ENCODE measurements around the gene GPC3.

DNA sequence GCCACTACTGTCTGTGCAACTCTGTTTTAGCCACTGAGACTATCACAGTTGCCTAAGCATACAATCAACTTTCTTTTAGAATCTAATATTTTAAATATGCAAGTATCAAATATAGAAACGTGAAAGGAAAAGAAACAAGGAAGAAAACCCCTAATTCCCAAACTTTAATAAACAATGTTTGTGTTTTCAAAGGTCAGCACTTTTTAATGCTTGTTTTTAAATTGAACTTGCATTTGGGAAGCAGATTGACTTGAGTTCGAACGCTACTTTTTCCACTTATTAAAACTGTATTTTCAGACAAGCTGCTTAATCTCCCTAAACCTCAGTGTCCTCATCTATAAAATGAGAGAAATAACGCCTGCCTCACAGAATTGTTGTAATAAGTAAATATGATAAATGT lies 384.3 kb downstream of the GPC3 start:
- TF ChIP-seq POLR2AphosphoS5 (IDR thresholded peaks at IDR 0.05) (no peak), POLR2A (IDR thresholded peaks at IDR 0.05) (no peak), EP300 (IDR thresholded peaks at IDR 0.05; ENCODE audit: low read depth) (no peak)
- TF ChIP-seq, protein P1, sequence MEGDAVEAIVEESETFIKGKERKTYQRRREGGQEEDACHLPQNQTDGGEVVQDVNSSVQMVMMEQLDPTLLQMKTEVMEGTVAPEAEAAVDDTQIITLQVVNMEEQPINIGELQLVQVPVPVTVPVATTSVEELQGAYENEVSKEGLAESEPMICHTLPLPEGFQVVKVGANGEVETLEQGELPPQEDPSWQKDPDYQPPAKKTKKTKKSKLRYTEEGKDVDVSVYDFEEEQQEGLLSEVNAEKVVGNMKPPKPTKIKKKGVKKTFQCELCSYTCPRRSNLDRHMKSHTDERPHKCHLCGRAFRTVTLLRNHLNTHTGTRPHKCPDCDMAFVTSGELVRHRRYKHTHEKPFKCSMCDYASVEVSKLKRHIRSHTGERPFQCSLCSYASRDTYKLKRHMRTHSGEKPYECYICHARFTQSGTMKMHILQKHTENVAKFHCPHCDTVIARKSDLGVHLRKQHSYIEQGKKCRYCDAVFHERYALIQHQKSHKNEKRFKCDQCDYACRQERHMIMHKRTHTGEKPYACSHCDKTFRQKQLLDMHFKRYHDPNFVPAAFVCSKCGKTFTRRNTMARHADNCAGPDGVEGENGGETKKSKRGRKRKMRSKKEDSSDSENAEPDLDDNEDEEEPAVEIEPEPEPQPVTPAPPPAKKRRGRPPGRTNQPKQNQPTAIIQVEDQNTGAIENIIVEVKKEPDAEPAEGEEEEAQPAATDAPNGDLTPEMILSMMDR (IDR thresholded peaks at IDR 0.05), result no peak
